Measurements from ENCODE around the gene MGAT1. TPM values are rescaled to one million over a fixed set of nuclear protein-coding genes. Genes with fewer than 3 reads are reported as not detected.

MGAT1 gene
- total and polyA plus RNA-seq, 2 of the 8 experiments (the other 6 are each of a cell fraction or from before 2014, with no cell fraction given) = 66.8 to 77.0 TPM

DNA sequence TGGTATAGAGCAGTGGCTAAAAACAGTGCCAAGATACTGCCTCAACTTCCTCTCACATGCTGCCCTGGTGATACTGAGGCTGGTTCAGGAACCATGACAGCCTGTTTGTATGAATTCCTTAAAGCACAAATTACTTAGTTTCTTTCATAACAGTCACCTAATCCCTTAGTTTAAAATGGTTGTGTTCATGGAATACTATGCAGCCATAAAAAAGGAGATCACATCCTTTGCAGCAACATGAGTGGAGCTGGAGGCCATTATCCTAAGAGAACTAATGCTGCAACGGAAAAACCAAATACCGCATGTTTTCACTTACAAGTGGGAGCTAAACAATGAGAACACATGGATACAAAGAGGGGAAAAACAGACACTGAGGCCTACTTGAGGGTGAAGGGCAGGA, 36.6 kb upstream of the MGAT1 start:
- no peak overlapping the region for H2BK15ac ChIP-seq (ENCODE audit: low read length)
- H2BK20ac ChIP-seq (ENCODE audit: low read length) = no peak overlapping the region
- H3K56ac ChIP-seq (replicated peaks; ENCODE audit: insufficient read length, low read depth, low read length) = no peak overlapping the region
- no peak overlapping the region for H2BK12ac ChIP-seq (ENCODE audit: low read depth, low read length)
- H3K23ac ChIP-seq (ENCODE audit: insufficient read length) = no peak overlapping the region
- H3K9me3 ChIP-seq (ENCODE audit: insufficient read depth in 2 of 2, low read depth in 1 of 2, low read length in 1 of 2) = peaks cover 0 to 3% of the 10 kb centered on the region in 2 experiments; a peak in 1 of 4 replicates
- H3K4me2 ChIP-seq (ENCODE audit: insufficient read depth in 1 of 2, low read depth in 2 of 2, low read length in 2 of 2) = no peak overlapping the region
- H4K5ac ChIP-seq (ENCODE audit: insufficient read length, low read depth, low read length) = no peak overlapping the region
- WGBS, 2 experiments (ENCODE audit: extremely low coverage in 1 of 2, insufficient coverage in 1 of 2, insufficient read length in 1 of 2, insufficient replicate concordance in 2 of 2, low coverage in 1 of 2, low lambda C conversion rate in 2 of 2, missing lambda C conversion rate in 1 of 2) = 87% methylated on average over 2 of the region's 2 CpGs; no CpG with 5 or more reads in 1 of the 2 experiments
- H3K14ac ChIP-seq (ENCODE audit: insufficient read length) = no peak overlapping the region
- peaks cover 0 to under 1% of the 10 kb centered on the region in 2 experiments for H4K20me1 ChIP-seq (replicated peaks in 1 of 2; ENCODE audit: control insufficient read depth in 1 of 2, insufficient read depth in 2 of 2, low read length in 2 of 2)
- DNase-seq (ENCODE audit: low read depth in 1 of 2, low spot score in 2 of 2) = no peak
- no peak overlapping the region for H4K8ac ChIP-seq (ENCODE audit: extremely low read depth, insufficient read depth, low read length)
- no peak for FAIRE-seq
- no peaks in the 10 kb centered on the region for H3K36me3 ChIP-seq (ENCODE audit: control insufficient read depth in 2 of 4, insufficient read depth in 4 of 4, low read length in 3 of 4)
- no peak overlapping the region for H4K91ac ChIP-seq (replicated peaks; ENCODE audit: insufficient read length, low read length)
- no peak overlapping the region for H2AK5ac ChIP-seq (ENCODE audit: low read depth, low read length)
- POLR2A ChIA-PET (ENCODE audit: partially characterized antibody) = interaction anchor here (0.6 kb wide), 1 partner anchor 19 kb away, joined by 3 read pairs; no protein-coding TSS in a partner anchor
- TF ChIP-seq KDM1A (IDR thresholded peaks at IDR 0.05; ENCODE audit: borderline replicate concordance, low read length) (0 out of 2 replicates have a peak, but pooled peaks have one; percentile 19), POLR2AphosphoS5 (IDR thresholded peaks at IDR 0.05; ENCODE audit: low read depth, low read length) (no peak)
- H3K79me2 ChIP-seq (ENCODE audit: control insufficient read depth in 1 of 2, insufficient read depth in 2 of 2, low read length in 2 of 2) = no peaks in the 10 kb centered on the region
- no peak overlapping the region for H2AFZ ChIP-seq (ENCODE audit: low read length)
- H3K18ac ChIP-seq (ENCODE audit: extremely low read depth, low read length) = no peak overlapping the region
- H2BK5ac ChIP-seq (ENCODE audit: low read depth, low read length) = no peak overlapping the region
- CTCF ChIA-PET (ENCODE audit: partially characterized antibody) = interaction anchor here (0.9 to 1.4 kb wide), 2 partner anchors 10 to 121 kb away, joined by 4 read pairs; no protein-coding TSS in a partner anchor
- no peaks in the 10 kb centered on the region; a peak in 1 of 7 replicates for H3K27me3 ChIP-seq (replicated peaks in 1 of 4; ENCODE audit: control insufficient read depth in 3 of 4, extremely low read depth in 1 of 4, insufficient read depth in 3 of 4, low read length in 3 of 4)
- H3K9ac ChIP-seq (replicated peaks in 1 of 4; ENCODE audit: extremely low read depth in 1 of 4, low read depth in 3 of 4, low read length in 3 of 4) = no peak overlapping the region
- H3K4me3 ChIP-seq (ENCODE audit: extremely low read depth in 1 of 4, insufficient read depth in 2 of 4, low read depth in 3 of 4, low read length in 4 of 4) = no peak overlapping the region
- 0 out of 7 replicates have a peak, but pooled peaks cover 0 to 2% (median under 1%) of the 10 kb centered on the region in 4 experiments for H3K4me1 ChIP-seq (replicated peaks in 1 of 4; ENCODE audit: control insufficient read depth in 3 of 4, insufficient read depth in 4 of 4, low read length in 3 of 4)
- no peaks in the 10 kb centered on the region for H3K79me1 ChIP-seq (ENCODE audit: low read depth, low read length)
- H3K4ac ChIP-seq (replicated peaks; ENCODE audit: insufficient read length, low read depth, low read length) = no peak overlapping the region
- no peak overlapping the region for H3K27ac ChIP-seq (ENCODE audit: low read depth, low read length)
- no peaks in the 10 kb centered on the region for H3K23me2 ChIP-seq (ENCODE audit: low read depth, low read length)
- H2BK120ac ChIP-seq (replicated peaks; ENCODE audit: low read depth, low read length) = no peak overlapping the region
